ENCODE results near the gene MAMDC4.

GRCh38 chr9:136807281-136808074 lies 44.7 kb upstream of the MAMDC4 start, which contains the start of gene RABL6:
- no peak for TF ChIP-seq CTCF (conservative IDR thresholded peaks at IDR 0.05; ENCODE audit: low read length)
- no peak for TF ChIP-seq EZH2phosphoT487 (IDR thresholded peaks at IDR 0.05; ENCODE audit: borderline replicate concordance)
